Left cardiac atrium (tissue), 4 donors: ENCODE measurements around the gene BCL3. TPM values are rescaled to one million over a fixed set of nuclear protein-coding genes. Genes with fewer than 3 reads are reported as not detected.
"Not testable (repeated sequence)": the region's sequence is repeated elsewhere in the genome, so short reads cannot be mapped to it uniquely, and the experiment has no call there.

Experiments used
- ATAC-seq, 2 donors: fragments of 200-7000 bp; cut with Tn5 transposase; one replicate each; pipeline ENCODE4 v1.9.1; 2020; ENCODE audit warnings: mild to moderate bottlenecking in 2 of 2, moderate library complexity in 2 of 2
- DNase-seq: peaks from one replicate; pipeline ENCODE4 v3.0.0-alpha.2; 2020
- intact Hi-C, 2 donors: fragments of 100-400 bp; cut with DNase I; formaldehyde crosslinking; loops; one replicate each; pipeline versions ENCODE4 v1.14.1 to v1.15.1; 2022 to 2023
- long read RNA-seq: library from polyadenylated mRNA; unstranded; transcript quantifications from one replicate; pipeline ENCODE4 v2.0.0, GENCODE V29; 2021
- total RNA-seq, 2 donors: library from RNA; stranded (reverse); fragmentation: NEBNext Ultra II Directional; extraction: Animal tissue kit (Norgen Biotek cat#: 25700); gene quantifications; one replicate each; pipeline ENCODE4 v1.2.1, GENCODE V29; 2021
- donor health status: DM: no; HTN: yes; CAD: no.
- donor health status: DM: no; HTN: yes; CAD: no; lungs with severe emphysema.
- donor health status: DM: yes; HTN: yes; CAD: no.
- donor health status: Dilated cardiomyopathy.

Gene BCL3, protein sequence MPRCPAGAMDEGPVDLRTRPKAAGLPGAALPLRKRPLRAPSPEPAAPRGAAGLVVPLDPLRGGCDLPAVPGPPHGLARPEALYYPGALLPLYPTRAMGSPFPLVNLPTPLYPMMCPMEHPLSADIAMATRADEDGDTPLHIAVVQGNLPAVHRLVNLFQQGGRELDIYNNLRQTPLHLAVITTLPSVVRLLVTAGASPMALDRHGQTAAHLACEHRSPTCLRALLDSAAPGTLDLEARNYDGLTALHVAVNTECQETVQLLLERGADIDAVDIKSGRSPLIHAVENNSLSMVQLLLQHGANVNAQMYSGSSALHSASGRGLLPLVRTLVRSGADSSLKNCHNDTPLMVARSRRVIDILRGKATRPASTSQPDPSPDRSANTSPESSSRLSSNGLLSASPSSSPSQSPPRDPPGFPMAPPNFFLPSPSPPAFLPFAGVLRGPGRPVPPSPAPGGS
- total RNA-seq = 10 to 100 TPM; 22.6 to 65.0 TPM
- long read RNA-seq, partial matches to known transcripts = 4 of 6 reads
- long read RNA-seq, other reads (novel, unspliced or antisense) = 1 of 6 reads

DNA sequence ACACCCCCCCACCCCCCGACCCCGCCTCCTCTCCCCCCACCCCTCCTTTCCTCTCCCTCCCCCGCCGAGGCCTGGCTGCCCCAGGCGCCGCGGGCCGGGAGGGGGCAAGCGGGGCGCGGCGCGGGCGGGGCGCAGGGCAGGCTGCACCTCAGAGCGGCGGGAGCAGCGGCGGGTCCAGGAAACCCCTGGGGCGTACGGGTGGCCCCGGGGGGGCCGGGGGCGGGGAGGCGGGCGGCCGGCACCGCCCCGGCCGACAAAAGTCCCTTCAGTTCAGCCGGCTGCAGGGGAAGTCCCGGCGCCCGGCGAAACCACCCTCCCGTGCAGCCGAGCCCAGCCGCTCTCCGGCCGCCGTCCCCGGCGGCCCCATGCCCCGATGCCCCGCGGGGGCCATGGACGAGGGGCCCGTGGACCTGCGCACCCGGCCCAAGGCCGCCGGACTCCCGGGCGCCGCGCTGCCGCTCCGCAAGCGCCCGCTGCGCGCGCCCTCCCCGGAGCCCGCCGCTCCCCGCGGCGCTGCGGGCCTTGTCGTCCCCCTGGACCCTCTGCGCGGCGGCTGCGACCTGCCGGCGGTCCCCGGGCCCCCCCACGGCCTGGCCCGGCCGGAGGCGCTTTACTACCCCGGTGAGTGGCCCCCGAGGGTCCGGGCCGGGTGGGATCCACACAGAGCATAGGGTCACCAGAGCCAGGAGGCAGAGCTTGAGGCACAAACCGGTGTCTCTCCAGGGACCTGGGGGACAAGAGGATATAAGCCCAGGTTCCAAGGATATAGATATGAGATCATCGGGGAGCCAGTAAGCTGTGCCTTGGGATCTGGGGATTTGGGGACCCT, at the start of gene BCL3:
TSS of gene BCL3 (plus strand) at position 283 of the 829 bp plus-strand sequence. CDS start at position 366, 83 bp downstream.
- intact Hi-C loops = no loop called here
- DNase-seq (peak; percentile 89), ATAC-seq (peak; percentile 53 to 55)

DNA sequence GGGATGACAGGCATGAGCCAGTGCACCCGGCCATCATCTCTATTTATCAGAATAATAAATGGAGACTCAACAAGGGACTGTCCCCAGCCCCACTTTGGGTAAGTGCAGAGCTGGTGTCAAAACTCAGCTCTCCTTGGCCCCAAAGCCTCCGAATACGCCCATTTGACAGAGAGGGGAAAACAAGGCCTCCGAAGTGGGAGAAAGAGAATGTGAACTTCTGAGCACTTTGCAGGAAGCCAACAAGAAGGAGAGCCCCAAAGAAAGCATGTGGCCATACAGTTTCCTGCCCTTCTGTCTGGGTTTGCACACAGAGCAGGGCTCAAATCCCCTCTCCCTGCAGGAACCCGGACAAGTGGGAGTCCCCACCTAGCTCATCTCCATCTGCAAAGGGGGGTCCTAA, 48.0 kb upstream of the BCL3 start:
- intact Hi-C loops = no loop called here
- no peak for ATAC-seq
- no peak for DNase-seq

DNA sequence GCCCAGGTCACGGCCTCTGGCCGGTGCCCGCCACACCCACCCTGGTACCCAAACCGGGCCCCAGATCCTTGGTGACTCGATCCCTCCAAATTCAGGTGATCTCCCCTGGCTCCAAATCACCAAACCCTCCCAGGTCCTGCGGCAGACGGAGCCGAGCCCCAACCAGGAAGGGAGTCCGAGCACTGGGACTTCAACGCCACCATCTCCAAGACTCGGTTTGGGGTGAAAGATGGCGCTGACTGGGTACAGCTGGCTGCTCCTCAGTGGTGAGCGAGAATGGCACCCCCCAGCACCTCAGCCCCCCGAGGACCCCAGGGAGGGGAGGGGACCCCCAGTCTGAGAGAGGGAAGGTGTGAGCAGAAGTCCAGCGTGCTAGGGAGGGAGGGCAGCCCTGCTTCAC, 47.3 kb upstream of the BCL3 start:
- intact Hi-C loops = no loop called here
- DNase-seq (no peak), ATAC-seq (no peak)

DNA sequence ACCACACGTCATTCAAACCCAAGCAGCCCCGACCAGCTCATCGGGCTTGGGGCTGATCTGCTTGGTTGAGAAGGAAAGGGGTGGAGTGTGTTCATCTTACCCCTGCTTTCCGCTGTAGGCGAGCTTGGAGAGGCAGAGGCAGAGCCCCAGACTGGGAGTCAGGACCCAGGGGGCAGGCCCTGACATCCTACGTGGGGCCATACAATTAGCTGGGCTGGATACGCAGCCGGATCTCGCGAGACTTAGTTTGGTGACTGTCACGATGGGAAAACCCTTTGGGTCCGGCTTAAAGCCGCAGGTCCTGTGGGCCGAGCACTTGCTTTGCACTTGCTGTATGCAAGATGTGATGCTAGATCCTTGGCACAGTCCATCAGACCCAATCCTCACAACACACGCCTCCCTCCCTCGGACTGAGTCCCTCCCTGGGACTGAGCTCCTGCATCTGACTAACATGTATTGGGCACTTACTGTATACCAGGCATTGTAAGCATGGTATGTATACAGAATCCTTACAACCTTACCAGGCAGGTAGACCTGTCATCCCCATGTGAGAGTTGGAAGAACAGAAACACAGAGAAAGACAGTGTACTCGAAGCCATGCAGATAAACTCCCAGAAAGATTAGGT, 45.8 kb upstream of the BCL3 start:
- intact Hi-C loops = no loop called here
- DNase-seq (no peak), ATAC-seq (no peak)

DNA sequence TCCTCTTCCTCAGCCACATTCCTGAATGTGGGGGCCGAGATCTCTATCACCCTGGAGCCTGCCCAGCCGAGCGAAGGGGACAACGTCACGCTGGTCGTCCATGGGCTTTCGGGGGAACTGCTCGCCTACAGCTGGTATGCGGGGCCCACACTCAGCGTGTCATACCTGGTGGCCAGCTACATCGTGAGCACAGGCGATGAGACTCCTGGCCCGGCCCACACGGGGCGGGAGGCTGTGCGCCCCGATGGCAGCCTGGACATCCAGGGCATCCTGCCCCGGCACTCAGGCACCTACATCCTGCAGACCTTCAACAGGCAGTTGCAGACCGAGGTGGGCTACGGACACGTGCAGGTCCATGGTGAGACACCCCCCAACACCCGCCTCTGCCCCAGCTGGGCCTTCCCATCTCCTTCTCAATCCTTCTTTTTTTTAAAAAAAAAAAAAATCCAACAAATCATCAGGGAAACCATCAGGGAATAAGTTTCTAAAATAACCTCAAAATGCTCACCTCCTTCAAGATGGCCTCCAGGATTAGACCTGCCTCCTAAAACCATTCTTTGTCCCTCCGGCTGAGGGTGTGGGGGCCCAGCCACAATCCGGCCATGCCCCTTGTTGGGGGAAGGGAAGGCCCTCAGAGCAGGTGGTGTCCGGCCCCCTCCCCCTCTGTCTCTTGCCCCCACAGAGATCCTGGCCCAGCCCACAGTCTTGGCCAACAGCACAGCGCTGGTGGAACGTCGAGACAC, 45.0 kb upstream of the BCL3 start:
- ATAC-seq (no peak), DNase-seq (no peak)
- intact Hi-C loops = no loop called here

DNA sequence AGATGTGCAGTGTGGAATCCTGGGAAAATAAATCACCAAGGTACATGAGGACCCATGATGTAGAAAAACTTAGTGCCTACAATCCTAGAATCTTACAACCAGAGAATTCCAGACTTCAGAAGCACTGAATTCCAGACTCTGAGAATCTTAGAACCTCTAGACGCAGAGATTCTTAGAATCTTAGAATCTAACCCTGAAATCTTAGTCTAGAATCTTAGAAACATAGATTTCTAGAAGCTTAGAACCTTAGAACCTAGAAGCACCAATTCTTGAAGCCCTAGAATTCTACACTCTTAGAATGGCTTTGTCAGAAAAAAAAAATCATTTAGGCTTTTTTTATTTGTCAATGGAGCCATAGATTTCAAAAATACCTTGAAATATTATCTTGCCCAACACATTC, 43.5 kb upstream of the BCL3 start:
- intact Hi-C loops = no loop called here
- DNase-seq (no peak), ATAC-seq (no peak)

DNA sequence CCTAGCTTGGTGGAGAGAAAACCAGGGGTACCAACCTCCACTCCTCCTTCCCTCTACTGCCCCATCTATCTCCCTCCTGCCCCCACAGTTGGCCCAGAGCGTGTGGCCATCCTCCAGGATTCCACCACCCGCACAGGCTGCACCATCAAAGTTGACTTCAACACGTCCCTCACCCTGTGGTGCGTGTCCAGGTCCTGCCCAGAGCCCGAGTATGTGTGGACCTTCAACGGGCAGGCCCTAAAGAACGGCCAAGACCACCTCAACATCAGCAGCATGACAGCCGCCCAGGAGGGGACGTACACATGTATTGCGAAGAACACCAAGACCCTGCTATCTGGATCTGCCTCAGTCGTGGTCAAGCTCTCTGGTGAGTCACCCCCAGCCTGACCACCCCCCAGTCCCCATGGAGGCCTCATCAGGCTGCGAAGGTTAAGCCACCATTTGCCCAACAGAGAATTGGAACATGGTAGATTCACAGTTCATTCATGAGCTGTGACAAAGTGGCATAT, 43.0 kb upstream of the BCL3 start:
- no peak for ATAC-seq
- intact Hi-C loops = no loop called here
- DNase-seq = no peak

DNA sequence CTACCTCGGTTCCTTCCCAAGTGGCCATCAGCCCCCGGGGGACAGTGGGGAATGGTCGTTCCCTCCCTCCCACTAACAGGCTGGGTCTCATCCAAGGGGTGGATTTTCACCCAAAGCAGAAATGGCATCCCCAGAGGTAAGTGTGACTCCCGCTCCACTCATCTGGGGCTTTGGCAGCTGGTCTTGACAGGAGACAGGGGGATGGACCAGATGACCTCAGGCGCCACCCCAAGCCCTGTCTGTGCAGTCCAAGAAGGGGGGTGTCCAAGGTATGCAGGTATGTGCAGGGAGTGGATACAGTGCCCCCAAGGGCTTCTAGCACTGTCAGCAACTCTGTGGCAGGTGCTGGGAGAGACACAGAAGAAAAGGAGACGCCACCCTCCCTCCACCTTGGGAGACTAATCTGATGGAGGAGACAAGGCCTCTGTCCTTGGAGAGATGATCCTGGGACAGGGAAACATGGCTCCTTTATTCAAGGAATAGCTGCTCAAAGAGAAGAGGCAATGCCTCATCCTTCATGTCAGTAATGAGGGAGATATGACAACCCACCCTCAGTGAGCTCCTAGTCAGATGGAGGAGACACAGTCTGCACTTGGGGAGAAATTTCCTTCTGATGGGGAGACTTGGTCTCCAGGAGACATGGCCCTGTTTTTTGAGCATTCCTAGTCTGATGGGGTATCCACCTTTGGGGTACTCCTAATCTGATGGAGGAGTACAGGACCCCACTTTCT, 41.8 kb upstream of the BCL3 start:
- DNase-seq (no peak), ATAC-seq (no peak)
- intact Hi-C loops = no loop called here

DNA sequence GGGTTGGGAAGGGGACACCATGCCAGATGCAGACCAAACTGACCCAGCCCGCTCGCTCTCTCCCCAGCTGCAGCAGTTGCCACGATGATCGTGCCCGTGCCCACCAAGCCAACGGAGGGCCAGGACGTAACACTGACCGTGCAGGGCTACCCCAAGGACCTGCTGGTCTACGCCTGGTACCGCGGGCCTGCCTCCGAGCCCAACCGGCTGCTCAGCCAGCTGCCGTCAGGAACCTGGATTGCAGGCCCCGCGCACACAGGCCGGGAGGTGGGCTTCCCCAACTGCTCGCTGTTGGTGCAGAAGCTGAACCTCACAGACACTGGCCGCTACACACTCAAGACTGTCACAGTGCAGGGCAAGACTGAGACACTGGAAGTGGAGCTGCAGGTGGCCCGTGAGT, 40.7 kb upstream of the BCL3 start:
- ATAC-seq (no peak), DNase-seq (no peak)
- intact Hi-C loops = no loop called here

DNA sequence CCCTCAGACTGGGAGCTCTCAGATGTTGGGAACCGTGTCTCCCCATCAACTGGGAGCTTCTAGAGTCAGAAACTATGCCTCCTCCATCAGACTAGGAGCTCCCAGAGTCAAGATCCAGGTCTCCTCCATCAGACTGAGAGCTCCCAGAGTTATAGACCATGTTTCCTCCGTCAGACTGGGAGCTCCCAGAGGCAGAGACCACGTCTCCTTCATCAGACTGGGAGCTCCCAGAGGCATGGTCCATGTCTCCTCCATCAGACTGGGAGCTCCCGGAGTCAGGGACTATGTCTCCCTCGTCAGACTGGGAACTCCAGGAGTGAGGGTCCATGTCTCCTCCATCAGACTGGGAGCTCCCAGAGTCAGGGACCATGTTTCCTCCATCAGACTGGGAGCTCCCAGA, 39.6 kb upstream of the BCL3 start:
- ATAC-seq (no peak), DNase-seq (no peak)
- intact Hi-C loops = no loop called here

DNA sequence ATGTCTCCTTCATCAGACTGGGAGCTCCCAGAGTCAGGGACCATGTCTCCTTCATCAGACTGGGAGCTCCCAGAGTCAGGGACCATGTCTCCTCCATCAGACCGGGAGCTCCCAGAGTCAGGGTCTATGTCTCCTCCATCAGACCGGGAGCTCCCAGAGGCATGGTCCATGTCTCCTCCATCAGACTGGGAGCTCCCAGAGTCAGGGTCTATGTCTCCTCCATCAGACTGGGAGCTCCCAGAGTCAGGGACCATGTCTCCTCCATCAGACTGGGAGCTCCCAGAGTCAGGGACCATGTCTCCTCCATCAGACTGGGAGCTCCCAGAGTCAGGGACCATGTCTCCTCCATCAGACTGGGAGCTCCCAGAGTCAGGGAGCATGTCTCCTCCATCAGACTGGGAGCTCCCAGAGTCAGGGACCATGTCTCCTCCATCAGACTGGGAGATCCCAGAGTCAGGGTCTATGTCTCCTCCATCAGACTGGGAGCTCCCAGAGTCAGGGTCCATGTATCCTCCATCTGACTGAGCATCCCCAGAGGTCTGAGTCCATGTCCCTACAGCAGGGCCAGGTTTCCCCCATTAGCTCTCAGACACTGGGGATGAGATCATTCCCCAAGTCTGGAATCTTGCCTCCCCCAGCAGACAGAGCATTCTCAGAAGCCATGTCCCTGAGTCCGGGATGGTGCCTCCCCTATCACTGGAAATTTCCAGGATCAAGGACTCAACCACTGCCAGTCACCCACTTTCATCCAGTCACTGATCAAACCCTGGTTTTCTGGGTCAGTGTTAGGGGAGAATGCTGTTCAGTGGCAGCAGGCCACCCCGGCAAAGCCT, 38.9 kb upstream of the BCL3 start:
- intact Hi-C loops, DNase-seq, ATAC-seq: not testable (repeated sequence)

DNA sequence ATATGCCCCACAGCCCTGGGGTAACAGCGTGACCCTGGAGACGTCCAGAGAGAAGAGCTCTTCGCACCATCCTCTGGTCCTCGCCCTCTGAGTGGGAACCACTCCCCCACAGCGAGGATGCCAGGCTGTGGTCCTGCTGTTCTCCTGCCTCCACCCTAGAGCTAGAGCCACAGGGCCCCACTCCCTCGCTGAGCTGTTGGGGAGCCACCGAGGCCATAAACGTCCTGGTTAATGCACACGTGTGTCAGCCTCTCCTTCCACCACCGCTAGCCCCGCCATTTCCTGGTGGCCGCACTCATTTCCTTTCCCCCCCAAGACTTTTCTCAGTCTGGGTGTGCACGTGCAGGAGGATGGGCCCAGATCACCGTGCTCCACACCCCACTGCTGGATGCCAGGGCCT, 38.0 kb upstream of the BCL3 start:
- ATAC-seq = no peak
- no peak for DNase-seq
- intact Hi-C loops = no loop called here

DNA sequence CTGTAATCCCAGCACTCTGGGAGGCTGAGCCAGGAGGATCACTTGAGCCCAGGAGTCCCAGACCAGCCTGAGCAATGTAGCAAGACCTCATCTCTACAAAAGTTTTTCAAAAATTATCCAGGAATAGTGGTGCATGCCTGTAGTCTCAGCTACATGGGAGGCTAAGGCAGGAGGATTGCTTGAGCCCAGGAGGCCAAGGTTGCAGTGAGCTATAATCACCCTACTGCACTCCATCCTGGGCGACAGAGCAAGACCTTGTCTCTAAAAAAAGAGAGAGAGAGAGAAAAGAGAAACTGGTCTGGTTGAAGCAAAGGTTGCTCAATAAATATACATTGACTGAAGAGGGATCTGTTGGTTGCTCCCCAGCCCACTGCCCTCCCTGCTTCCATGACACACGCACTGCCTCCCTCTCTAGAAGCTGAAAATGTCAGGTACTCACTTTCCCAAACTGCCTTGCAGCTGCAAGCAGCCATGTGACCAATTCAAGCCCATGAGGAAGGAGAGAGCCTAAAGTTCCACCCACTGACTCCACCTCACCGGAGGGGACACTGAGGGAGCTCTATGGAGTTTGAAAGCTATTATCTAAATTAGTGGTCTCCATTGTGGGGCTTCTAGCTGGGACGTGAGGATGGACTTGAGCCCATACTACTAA, 35.5 kb upstream of the BCL3 start:
- no peak for ATAC-seq
- no peak for DNase-seq
- intact Hi-C loops = no loop called here

DNA sequence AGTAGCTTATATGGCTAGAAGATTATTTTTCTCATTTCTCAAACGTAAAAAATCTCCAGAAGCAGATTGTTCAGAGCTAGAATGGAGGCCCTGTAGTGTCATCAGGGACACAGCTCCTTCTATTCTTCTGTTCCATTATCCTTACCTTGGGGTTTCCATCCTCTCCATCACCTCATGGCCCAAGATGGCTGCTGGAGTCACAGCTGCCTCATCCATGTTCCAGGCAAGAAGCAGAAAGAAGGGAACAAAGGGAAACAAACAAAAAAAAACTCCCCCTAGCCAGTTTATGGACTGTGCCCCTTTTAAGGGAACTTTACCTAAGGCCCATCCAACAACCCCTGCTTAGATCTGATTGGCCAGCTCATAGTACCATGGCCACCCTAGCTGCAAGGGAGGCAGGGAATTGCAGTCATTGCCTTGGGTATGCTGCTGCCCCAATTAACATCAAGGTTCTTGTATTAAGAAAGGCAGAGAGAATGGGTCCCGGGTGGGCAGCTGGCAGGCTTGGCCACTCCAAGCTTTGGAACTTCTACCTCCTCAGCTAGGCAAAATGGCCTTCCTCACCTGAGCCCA, 33.8 kb upstream of the BCL3 start:
- DNase-seq (no peak), ATAC-seq (no peak)
- intact Hi-C loops = no loop called here

DNA sequence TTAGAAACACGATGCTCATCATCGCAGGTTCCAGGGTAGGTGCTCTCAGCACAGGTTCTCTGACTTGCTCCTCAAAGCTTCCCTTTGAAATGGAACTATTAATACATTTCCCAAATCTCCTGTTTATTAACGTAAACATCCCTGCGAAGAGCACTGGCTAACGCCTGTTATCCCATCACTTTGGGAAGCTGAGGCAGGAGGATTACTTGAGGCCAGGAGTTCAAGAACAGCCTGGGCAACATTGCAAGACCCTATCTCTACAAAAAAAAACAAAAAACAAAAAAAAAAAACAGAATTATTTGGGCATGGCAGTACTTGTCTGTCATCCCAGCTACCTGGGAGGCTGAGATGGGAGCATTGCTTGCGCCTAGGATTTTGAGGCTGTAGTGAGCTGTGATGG, 30.9 kb upstream of the BCL3 start:
- ATAC-seq (no peak), DNase-seq (no peak)
- intact Hi-C loops = loop anchor here in 1 of 2 donors (2.0 kb wide), 1 partner anchor 23 kb away; no protein-coding TSS in a partner anchor

DNA sequence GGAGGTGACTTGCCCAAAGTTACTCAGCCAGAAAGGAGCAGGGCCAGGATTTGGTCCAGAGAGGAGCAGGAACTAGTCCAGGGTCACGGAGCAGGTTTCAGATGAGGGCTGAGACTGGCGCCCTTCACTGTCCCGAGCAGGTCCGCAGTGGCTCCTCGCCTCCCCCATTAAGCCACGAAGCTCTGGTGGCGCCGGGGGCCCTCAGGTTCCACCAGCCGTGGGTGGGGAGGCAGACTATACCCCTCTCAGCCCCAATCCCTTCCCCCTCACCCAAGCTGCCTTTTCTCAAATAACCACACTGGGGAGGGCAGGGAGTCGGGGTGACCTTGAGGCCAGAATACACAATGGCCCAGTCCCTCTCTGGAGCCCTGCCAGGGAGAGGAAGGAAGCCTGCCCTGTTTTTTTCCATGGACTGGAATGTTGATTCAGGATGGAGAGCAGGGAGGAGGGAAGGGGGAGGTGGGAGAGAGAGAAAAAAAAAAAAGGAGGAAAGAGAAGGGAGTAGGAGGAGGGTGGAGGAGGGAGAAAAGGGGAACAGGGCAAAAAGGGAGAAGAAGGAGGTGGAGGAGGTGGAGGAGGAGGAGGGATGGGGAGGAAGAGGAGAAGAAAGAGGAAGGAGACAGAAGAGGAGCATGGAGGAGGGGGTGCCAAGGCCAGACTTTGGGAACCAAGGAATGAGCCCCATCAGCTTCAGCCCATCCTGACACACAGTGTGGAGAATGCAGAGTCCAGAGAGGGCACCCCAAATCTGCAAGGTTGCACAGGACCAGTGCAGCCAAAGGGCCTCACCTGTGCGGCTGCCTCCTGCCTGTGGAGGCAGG, 29.9 kb upstream of the BCL3 start:
- ATAC-seq (peak; percentile 78 to 85), DNase-seq (peak; percentile 89)
- intact Hi-C loops = loop anchor here in 1 of 2 donors (2.0 kb wide), 1 partner anchor 24 kb away; no protein-coding TSS in a partner anchor
